Activated CD4-positive, alpha-beta T cell treated with anti-CD3 and anti-CD28 coated beads for 1 hour (primary cell): ENCODE data around the gene ENPP7.
"Not testable (repeated sequence)": the region's sequence is repeated elsewhere in the genome, so short reads cannot be mapped to it uniquely, and the experiment has no call there.

Source experiments
- DNase-seq: peaks from one replicate; pipeline ENCODE4 v3.0.0-alpha.2; 2020

Gene ENPP7

GRCh38 chr17:79750650-79751545, 20.2 kb downstream of the ENPP7 start:
- no peak for DNase-seq

DNA sequence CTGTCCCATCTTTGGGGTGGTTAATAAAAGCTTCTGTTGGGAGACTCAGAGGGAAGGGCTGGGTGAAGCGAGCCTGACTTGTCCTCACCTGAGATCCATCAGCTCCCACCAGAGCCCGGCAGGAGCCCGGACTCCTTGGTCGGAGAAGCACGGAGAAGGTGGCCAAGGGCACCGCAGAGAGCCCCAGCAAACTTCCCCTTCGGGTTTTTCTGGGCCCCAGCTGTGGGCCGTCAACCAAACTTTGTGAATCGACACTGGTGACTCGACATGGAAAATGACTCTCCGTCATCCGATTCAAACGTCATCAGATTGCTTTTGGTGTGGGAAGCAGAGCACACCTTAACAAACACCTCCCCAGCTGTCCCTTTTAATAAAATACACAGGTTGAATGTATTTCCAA, 21.4 kb downstream of the ENPP7 start:
- no peak for DNase-seq

GRCh38 chr17:79754370-79754769, 23.6 kb downstream of the ENPP7 start:
- no peak for DNase-seq

GRCh38 chr17:79754903-79755302, 24.2 kb downstream of the ENPP7 start:
- not testable (repeated sequence) for DNase-seq

- DNase-seq: no peak
These were observed 24.8 kb downstream of the ENPP7 start for GRCh38 chr17:79755591-79755990.

- no peak for DNase-seq
These were observed 26.5 kb downstream of the ENPP7 start for GRCh38 chr17:79757140-79757745.

DNA sequence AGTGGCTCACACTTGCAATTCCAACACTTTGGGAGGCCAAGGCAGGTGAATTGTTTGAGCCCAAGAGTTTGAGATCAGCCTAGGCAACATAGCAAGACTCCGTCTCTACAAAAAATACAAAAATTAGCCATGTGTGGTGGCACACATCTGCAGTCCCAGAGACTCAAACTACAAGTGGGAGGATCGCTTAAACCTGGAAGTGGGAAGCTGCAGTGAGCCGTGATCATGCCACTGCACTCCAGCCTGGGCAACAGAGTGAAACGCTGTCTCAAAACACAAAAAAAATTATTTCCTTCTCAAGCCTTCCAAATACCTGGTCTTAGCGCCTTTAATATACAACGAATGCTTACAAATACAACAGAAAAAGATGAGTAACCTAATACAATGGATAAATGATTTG, 27.5 kb downstream of the ENPP7 start:
- no peak for DNase-seq

DNA sequence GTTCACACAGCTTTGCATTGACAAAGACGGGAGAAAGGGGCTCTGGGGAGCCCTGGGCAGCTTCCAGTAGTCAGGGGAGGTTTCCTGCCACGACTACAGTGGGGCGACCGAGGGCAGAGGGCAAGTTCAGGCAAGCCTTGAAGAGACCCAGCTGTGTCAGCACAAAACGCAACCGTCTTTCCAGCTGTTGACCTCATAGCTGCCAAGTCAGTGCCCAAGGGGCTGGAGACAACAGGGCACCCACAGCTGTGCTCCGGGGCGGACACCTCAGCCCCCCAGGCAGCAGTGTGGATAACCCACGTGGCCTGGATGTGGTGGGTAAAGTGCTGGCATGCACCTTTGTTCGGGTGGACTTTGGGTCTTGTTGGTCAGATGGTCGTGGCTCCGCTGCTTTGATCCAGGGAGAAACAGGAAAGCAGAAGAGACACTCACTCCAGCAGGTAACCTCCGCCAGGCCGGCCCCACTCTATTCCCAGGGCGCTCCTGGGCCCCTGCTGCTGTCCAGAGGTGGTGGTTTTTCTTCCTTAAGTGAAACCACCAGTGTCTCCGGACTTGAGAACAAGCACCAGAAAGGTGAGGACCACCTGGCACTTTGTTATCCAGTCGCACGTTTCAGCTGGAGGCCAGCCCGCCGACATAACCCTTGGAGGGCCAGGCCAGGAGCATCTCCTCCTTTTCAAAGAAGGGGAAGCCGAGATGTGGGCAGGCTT, 29.6 kb downstream of the ENPP7 start:
- no peak for DNase-seq

DNA sequence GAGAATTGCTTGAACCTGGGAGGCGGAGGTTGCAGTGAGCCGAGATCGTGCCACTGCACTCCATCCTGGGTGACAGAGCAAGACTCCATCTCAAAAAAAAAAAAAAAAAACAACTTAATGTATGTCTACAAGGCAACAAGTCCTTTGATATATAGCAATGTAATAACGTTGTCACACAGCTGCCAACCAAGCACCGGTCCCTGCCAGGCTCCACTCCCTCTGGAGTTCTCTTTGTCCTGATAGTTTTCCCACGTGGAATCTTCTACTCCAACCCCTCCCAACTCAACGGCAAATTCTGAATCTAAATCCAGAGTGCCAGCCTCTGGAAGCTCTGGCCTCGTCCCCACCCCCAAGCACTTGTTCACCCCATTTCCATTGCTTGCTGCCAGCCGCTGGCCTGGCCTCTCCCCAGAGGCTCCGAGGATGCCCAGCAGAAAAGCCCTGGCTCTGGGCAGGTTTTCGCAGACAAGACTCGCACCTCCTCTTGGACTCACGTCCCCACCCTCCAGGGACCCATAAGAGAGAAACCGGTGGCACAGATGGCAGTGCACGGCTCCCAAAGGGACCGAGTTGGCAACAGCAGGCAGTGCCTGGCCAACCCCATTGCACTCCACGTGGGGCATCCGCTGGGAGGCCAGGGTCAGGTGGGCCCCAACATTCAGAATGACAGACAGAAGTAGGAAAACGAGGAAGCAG, 31.3 kb downstream of the ENPP7 start:
- no peak for DNase-seq

GRCh38 chr17:79765708-79766107, 35.0 kb downstream of the ENPP7 start:
- DNase-seq: no peak

DNA sequence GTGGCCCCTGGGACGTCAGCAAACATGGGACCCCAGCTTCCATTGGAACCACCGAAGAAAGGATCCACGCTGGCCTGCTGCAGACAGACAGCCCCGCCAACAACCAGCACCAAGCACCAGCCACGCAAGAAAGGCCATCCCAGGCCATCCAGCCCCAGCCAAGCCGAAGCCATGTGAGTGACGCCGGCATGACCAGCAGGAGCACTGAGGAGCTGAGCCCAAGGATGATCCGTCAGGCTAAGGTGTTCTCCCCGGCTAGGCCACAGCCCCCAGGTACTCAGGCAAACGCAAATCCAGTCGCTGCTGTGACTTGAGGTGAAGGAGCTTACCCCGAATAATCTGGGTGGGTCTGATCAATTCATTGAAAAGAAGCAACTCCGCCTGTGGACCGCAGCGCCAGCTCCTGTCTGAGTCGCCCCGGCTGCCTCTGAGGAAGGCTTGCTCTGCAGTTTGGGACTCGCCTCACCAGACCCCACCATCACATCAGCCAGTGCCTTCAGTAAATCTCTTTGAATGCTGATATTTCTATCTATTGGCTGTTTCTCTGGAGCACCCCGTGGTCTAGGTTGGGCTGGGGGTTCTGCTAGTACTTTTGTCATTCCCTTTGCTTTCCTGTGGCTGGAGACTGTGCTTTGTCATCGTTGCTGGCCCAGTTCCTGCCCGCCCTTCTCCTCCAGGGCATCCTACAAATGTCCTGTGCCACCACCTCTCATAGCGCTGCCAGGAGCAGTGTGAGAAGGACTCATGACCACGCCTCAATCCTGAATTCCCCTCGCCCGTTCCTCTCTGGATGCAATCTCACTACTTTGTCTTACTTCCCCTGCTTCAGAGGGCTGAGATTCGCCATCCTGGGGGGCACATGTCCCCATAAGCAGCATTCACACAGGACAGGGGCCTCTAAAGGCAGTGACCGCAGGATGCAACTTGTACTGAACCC, 39.1 kb downstream of the ENPP7 start:
- DNase-seq: no peak

DNA sequence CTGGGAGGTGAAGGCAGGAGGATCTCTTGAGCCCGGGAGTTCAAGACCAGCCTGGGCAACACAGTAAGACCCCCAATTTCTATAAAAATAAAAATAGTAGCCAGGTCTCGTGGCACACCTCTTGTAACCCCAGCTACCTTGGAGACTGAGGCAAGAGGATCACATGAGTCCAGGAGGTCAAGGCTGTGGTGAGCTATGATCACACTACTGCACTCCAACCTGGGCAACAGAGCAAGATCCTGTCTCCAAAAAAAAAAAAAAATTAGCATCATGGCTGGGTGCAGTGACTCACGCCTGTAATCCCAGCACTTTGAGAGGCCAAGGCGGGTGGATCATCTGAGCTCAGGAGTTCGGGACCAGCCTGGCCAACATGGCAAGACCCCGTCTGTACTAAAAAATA, 40.5 kb downstream of the ENPP7 start:
- no peak for DNase-seq

GRCh38 chr17:79772726-79773125, 42.0 kb downstream of the ENPP7 start:
- DNase-seq: not testable (repeated sequence)

GRCh38 chr17:79774561-79774975, 43.8 kb downstream of the ENPP7 start:
- no peak for DNase-seq

DNA sequence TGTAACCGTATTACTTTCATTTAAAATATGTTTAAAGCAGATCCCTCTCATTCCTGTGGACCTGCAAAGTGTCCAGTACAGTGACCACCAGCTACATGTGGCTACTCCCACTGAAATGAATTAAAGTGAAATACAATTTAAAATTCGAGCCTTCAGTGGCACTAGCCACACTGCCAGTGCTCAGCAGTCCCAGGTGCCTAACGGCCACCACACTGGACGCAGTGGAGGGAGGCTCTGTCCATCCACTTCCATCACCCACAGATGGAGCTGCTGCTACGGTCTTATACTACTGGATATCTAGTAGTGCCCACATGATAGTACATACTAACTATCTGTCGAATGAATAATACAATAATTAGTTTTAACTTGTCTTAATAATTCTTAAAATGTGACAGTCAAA, 44.9 kb downstream of the ENPP7 start:
- DNase-seq: no peak

GRCh38 chr17:79776376-79777119, 45.8 kb downstream of the ENPP7 start:
- no peak for DNase-seq

DNA sequence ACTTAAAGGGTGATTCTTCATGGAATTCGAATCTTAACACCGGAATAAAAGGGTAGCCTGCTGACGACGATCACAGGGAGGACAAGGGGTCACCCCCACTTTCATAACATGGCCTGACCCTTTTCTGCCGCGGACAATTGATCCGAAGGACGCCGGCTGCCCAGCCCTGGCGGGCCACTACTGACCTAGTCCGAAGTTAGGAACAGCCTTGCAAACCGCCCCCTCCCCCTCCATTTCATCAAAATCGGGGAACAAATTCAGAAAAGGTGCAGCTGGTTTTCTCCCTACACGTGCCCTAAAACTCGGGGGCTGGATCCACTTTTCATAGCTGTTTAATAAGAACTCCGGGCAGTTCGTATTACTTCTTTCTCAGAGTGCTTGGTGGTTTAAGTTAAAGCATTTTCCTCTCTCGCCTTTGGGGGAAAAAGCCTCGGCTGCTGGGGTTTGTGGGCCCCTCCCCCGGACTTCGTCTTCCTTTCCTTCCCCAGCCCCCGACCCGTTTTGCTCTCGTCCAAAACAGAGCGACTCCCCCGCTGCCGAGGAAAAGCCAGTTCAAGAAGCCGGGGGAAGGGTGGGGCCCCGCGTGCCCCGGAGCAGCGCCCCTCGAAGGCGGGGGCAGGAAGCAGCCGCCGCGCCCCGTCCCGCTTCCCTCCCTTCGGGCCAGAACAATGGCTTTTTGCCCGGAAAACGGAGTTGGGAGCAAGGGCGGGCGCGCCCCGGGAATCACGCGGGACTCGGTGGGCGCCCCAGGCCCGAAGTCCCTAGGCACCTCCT, 46.6 kb downstream of the ENPP7 start:
- DNase-seq: no peak

- peak; percentile 71 for DNase-seq
These were observed 47.3 kb downstream of the ENPP7 start, which contains the start of gene CBX2 for GRCh38 chr17:79777894-79778503. TSS of gene CBX2 (plus strand) at chr17:79778148. CDS start at chr17:79778236, 88 bp downstream.

GRCh38 chr17:79778504-79779083, 47.9 kb downstream of the ENPP7 start:
- no peak for DNase-seq
